Measurements from ENCODE around the gene MFAP1. TPM values are rescaled to one million over a fixed set of nuclear protein-coding genes. Genes with fewer than 3 reads are reported as not detected.

Gene MFAP1
- total RNA-seq, 4 donors from 2014 or later: 20.4 to 24.5 (median 22.7) TPM

GRCh38 chr15:43779016-43779415, 45.5 kb downstream of the MFAP1 start:
- H3K9me3 ChIP-seq: no peaks in the 10 kb centered on the region
- no peak overlapping the region for H3K27ac ChIP-seq
- intact Hi-C loops (cut with DNase I): no loop called here

GRCh38 chr15:43777267-43777914, 47.1 kb downstream of the MFAP1 start:
- TF ChIP-seq CTCF (IDR thresholded peaks at IDR 0.05): peak; percentile 34 to 74 (median 68)
- TF ChIP-seq POLR2A (IDR thresholded peaks at IDR 0.05): peak in 1 of 2 donors; percentile 11
- peak overlapping the region; percentile 78 to 95 (median 86) for H3K27ac ChIP-seq
- WGBS, 2 donors: 3% methylated on average over 13 to 18 of the region's 31 CpGs
- peak overlapping the region; percentile 41 to 62 (median 51) for H3K4me3 ChIP-seq (replicated peaks in 1 of 3)
- H3K4me1 ChIP-seq: peaks cover 15 to 17% of the 10 kb centered on the region in 2 donors
- intact Hi-C loops (cut with DNase I): no loop called here
- no peaks in the 10 kb centered on the region for H3K27me3 ChIP-seq
- no peaks in the 10 kb centered on the region for H3K9me3 ChIP-seq
- DNase-seq: peak; percentile 79 to 80
- H3K36me3 ChIP-seq: peaks cover 11 to 16% of the 10 kb centered on the region in 2 donors

More at GRCh38 chr15:43779016-43779415, 45.5 kb downstream of the MFAP1 start:
- no peak for TF ChIP-seq CTCF (IDR thresholded peaks at IDR 0.05)
- no peak for TF ChIP-seq POLR2A (IDR thresholded peaks at IDR 0.05)
- DNase-seq: no peak
- WGBS, 2 donors: 85 to 90% methylated on average over 1 of the region's 1 CpG
- no peaks in the 10 kb centered on the region for H3K27me3 ChIP-seq
- H3K4me3 ChIP-seq (replicated peaks in 1 of 3): no peak overlapping the region
- peaks cover 15 to 17% of the 10 kb centered on the region in 2 donors for H3K4me1 ChIP-seq
- H3K36me3 ChIP-seq: peaks cover 0 to under 1% of the 10 kb centered on the region in 2 donors

- intact Hi-C loops (cut with DNase I): no loop called here
- TF ChIP-seq POLR2A (IDR thresholded peaks at IDR 0.05) (peak in 1 of 2 donors; percentile 57), CTCF (IDR thresholded peaks at IDR 0.05) (no peak)
These were observed 47.7 kb downstream of the MFAP1 start, which contains the start of gene ELL3 for GRCh38 chr15:43776718-43777266. Gene ELL3, minus strand, starts transcription at chr15:43776966. Its CDS starts 65 bp downstream, at chr15:43776901.

GRCh38 chr15:43776101-43776717, 48.3 kb downstream of the MFAP1 start:
- intact Hi-C loops (cut with DNase I): no loop called here
- DNase-seq: peak; percentile 49 to 61
- Histone ChIP-seq H3K9me3 (no peaks in the 10 kb centered on the region), H3K4me1 (peaks cover 15 to 17% of the 10 kb centered on the region in 2 donors), H3K4me3 (replicated peaks in 1 of 3) (peak overlapping the region in 1 of 3 donors; percentile 62), H3K27ac (peak overlapping the region; percentile 11 to 95 (median 86)), H3K27me3 (no peaks in the 10 kb centered on the region), H3K36me3 (peaks cover 21 to 28% of the 10 kb centered on the region in 2 donors)
- TF ChIP-seq POLR2A (IDR thresholded peaks at IDR 0.05) (no peak), CTCF (IDR thresholded peaks at IDR 0.05) (no peak)
- WGBS, 2 donors: 21 to 23% methylated on average over 22 to 26 of the region's 35 CpGs

More at GRCh38 chr15:43776718-43777266, 47.7 kb downstream of the MFAP1 start, which contains the start of gene ELL3:
- peaks cover 15 to 17% of the 10 kb centered on the region in 2 donors for H3K4me1 ChIP-seq
- no peaks in the 10 kb centered on the region for H3K27me3 ChIP-seq
- 0 to 9% methylated on average over 6 to 13 of the region's 41 CpGs for WGBS, 2 donors
- no peaks in the 10 kb centered on the region for H3K9me3 ChIP-seq
- peak; percentile 78 to 79 for DNase-seq
- peak within 1 kb of the TSS; percentile 78 to 95 (median 86) for H3K27ac ChIP-seq
- peaks cover 15 to 22% of the 10 kb centered on the region in 2 donors for H3K36me3 ChIP-seq
- peak within 1 kb of the TSS; percentile 41 to 62 (median 51) for H3K4me3 ChIP-seq (replicated peaks in 1 of 3)

Measured in thyroid gland (tissue), 4 donors.